ENCODE measurements around the gene ENTPD1. TPM values are rescaled to one million over a fixed set of nuclear protein-coding genes. Genes with fewer than 3 reads are reported as not detected.
"Not testable (repeated sequence)": the region's sequence is repeated elsewhere in the genome, so short reads cannot be mapped to it uniquely, and the experiment has no call there.

ENTPD1 gene
- total RNA-seq, 1 donor from 2014 or later = 1.5 TPM

DNA sequence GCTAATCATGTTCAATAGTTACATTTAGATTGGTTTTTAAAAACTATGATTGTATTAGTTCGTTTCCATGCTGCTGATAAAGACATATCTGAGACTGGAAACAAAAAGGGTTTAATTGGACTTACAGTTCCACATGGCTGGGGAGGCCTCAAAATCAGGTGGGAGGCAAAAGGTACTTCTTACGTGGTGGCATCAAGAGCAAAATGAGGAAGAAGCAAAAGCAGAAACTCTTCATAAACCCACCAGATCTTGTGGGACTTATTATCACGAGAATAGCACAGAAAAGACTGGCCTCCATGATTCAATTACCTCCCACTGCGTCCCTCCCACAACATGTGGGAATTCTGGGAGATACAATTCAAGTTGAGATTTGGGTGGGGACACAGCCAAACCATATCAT lies 117.7 kb downstream of the ENTPD1 start:
- H3K27me3 Mint-ChIP-seq (ENCODE audit: unreplicated experiment) = no peaks in the 10 kb centered on the region
- DNase-seq (ENCODE audit: extremely low spot score, unreplicated experiment) = no peak
- no peaks in the 10 kb centered on the region for H3K9me3 Mint-ChIP-seq (ENCODE audit: unreplicated experiment)
- no peak overlapping the region for H3K27ac Mint-ChIP-seq (ENCODE audit: unreplicated experiment)
- H3K4me1 Mint-ChIP-seq (ENCODE audit: unreplicated experiment) = no peaks in the 10 kb centered on the region
- H3K36me3 Mint-ChIP-seq (ENCODE audit: unreplicated experiment) = peaks cover 10% of the 10 kb centered on the region
- no peak overlapping the region for H3K4me3 Mint-ChIP-seq (ENCODE audit: unreplicated experiment)
- no peak for TF ChIP-seq CTCF (IDR thresholded peaks at IDR 0.05)

DNA sequence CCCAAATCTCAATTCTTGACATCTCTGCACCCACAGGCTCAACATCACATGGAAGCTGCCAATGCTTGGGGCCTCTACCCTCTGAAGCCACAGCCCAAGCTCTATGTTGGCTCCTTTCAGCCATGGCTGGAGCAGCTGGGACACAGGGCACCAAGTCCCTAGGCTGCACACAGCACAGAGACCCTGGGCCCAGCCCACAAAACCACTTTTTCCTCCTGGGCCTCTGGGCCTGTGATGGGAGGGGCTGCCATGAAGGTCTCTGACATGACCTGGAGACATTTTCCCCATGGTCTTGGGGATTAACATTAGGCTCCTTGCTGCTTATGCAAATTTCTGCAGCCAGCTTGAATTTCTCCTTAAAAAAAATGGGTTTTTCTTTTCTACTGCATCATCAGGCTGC lies 118.8 kb downstream of the ENTPD1 start:
- not testable (repeated sequence) for H3K9me3 Mint-ChIP-seq (ENCODE audit: unreplicated experiment); H3K4me1 Mint-ChIP-seq (ENCODE audit: unreplicated experiment); H3K4me3 Mint-ChIP-seq (ENCODE audit: unreplicated experiment)

DNA sequence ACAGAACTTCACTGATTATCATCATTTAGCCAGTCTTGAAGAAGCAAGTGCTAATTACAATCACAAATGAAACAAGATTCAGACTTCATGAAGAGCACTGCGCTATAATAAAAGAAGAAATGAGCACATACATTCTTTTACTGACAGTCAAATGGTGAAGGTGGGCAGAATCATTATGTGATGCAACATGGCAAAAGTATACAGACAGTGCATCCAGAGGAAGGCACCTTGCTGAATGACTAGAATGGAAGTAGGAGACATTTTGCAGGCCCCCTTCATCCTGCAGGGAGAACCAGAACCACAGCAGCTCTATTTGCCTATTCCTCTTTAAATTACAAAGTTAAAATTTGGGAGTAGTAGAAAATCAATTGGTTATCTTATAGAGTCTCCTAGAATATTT lies 120.8 kb downstream of the ENTPD1 start:
- Mint-ChIP-seq H3K9me3 (ENCODE audit: unreplicated experiment) (no peaks in the 10 kb centered on the region), H3K4me3 (ENCODE audit: unreplicated experiment) (no peak overlapping the region), H3K27me3 (ENCODE audit: unreplicated experiment) (no peaks in the 10 kb centered on the region), H3K4me1 (ENCODE audit: unreplicated experiment) (peaks cover 8% of the 10 kb centered on the region), H3K36me3 (ENCODE audit: unreplicated experiment) (peaks cover 10% of the 10 kb centered on the region), H3K27ac (ENCODE audit: unreplicated experiment) (no peak overlapping the region)
- no peak for TF ChIP-seq CTCF (IDR thresholded peaks at IDR 0.05)
- no peak for DNase-seq (ENCODE audit: extremely low spot score, unreplicated experiment)

More for the DNA sequence above, 118.8 kb downstream of the ENTPD1 start:
- not testable (repeated sequence) for H3K27ac Mint-ChIP-seq (ENCODE audit: unreplicated experiment); H3K27me3 Mint-ChIP-seq (ENCODE audit: unreplicated experiment); DNase-seq (ENCODE audit: extremely low spot score, unreplicated experiment); H3K36me3 Mint-ChIP-seq (ENCODE audit: unreplicated experiment)

GRCh38 chr10:95877881-95878280 lies 121.9 kb downstream of the ENTPD1 start:
- Mint-ChIP-seq H3K4me3 (ENCODE audit: unreplicated experiment) (no peak overlapping the region), H3K9me3 (ENCODE audit: unreplicated experiment) (no peaks in the 10 kb centered on the region), H3K4me1 (ENCODE audit: unreplicated experiment) (peaks cover 9% of the 10 kb centered on the region), H3K27ac (ENCODE audit: unreplicated experiment) (no peak overlapping the region), H3K27me3 (ENCODE audit: unreplicated experiment) (no peaks in the 10 kb centered on the region), H3K36me3 (ENCODE audit: unreplicated experiment) (peaks cover 10% of the 10 kb centered on the region)
- DNase-seq (ENCODE audit: extremely low spot score, unreplicated experiment) = no peak
- no peak for TF ChIP-seq CTCF (IDR thresholded peaks at IDR 0.05)

GRCh38 chr10:95880704-95881103 lies 124.7 kb downstream of the ENTPD1 start:
- DNase-seq (ENCODE audit: extremely low spot score, unreplicated experiment) = no peak
- TF ChIP-seq CTCF (IDR thresholded peaks at IDR 0.05) = no peak
- H3K4me3 Mint-ChIP-seq (ENCODE audit: unreplicated experiment) = no peak overlapping the region
- H3K36me3 Mint-ChIP-seq (ENCODE audit: unreplicated experiment) = peaks cover 3% of the 10 kb centered on the region
- H3K27me3 Mint-ChIP-seq (ENCODE audit: unreplicated experiment) = no peaks in the 10 kb centered on the region
- H3K27ac Mint-ChIP-seq (ENCODE audit: unreplicated experiment) = no peak overlapping the region
- peaks cover 9% of the 10 kb centered on the region for H3K4me1 Mint-ChIP-seq (ENCODE audit: unreplicated experiment)
- no peaks in the 10 kb centered on the region for H3K9me3 Mint-ChIP-seq (ENCODE audit: unreplicated experiment)

DNA sequence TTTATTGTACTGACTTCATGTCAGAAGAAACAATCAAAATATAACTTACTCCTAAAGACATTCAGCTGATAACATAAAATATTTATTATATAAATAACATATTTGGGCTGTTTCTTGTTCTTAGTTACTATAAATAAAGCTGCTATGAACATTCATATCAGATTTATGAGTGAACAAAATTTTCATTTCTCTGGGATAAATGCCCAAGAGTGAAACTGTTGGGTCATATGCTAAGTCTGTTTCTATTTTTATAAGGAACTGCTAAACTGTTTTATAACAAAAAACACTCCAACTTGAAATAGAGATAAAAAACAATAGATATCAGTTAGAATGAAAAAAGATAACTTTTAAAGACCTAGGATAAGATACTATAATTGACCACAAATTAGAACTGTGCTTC lies 125.4 kb downstream of the ENTPD1 start:
- H3K27me3 Mint-ChIP-seq (ENCODE audit: unreplicated experiment) = no peaks in the 10 kb centered on the region
- H3K4me1 Mint-ChIP-seq (ENCODE audit: unreplicated experiment) = peaks cover 9% of the 10 kb centered on the region
- peak overlapping the region; percentile 73 for H3K27ac Mint-ChIP-seq (ENCODE audit: unreplicated experiment)
- no peak for DNase-seq (ENCODE audit: extremely low spot score, unreplicated experiment)
- H3K4me3 Mint-ChIP-seq (ENCODE audit: unreplicated experiment) = no peak overlapping the region
- no peak for TF ChIP-seq CTCF (IDR thresholded peaks at IDR 0.05)
- no peaks in the 10 kb centered on the region for H3K9me3 Mint-ChIP-seq (ENCODE audit: unreplicated experiment)
- H3K36me3 Mint-ChIP-seq (ENCODE audit: unreplicated experiment) = peaks cover under 1% of the 10 kb centered on the region

Data from osteocyte (in vitro differentiated cells).